Myocyte (in vitro differentiated cells): ENCODE results near the gene SIVA1. TPM values are rescaled to one million over a fixed set of nuclear protein-coding genes. Genes with fewer than 3 reads are reported as not detected.

Source experiments
- DNase-seq: peaks from one replicate; pipeline ENCODE4 v3.0.0-alpha.2; 2012; ENCODE audit warnings: low read depth
- total RNA-seq: library from RNA; depleted of rRNA; stranded (reverse); fragments of >200 nt; gene quantifications from 2 replicates; pipeline ENCODE4 v1.2.3, GENCODE V29; 2014

The SIVA1 gene
- total RNA-seq, 1 donor from 2014 or later, result 173 TPM

DNA sequence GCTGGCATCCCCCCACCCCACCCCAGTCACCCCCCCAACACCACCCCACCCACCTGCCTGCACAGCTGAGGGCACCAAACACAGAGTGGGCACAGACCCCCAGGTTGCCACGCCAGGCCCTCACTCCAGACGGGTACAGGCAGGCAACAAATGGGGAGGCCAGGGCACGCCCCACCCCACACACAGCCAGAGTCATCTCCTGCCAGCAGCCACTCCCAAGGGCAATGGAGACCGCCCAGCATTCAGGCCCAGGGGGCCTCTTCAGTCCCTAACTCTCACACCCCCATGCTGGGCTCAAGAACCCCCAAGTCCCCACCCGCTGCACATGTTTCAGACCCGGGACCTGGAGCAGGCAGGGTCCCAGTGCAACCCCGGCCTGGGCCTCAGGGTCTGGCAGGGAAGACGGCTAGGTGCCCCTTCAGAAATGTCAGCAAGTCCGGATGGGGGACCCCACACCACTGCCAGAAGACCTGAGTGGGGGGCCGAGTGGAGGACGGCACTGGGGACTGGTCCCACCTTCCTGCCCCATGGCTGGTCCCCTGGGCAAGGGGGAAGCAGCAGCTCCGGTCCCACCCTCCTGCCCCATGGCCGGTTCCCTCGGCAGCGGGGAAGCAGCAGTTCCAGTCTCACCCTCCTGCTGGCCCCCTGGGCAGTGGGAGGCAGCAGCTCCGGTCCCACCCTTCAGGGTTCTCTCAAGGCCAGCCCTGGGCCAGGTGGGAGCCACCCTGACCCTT lies 30.7 kb downstream of the SIVA1 start:
- no peak for DNase-seq

DNA sequence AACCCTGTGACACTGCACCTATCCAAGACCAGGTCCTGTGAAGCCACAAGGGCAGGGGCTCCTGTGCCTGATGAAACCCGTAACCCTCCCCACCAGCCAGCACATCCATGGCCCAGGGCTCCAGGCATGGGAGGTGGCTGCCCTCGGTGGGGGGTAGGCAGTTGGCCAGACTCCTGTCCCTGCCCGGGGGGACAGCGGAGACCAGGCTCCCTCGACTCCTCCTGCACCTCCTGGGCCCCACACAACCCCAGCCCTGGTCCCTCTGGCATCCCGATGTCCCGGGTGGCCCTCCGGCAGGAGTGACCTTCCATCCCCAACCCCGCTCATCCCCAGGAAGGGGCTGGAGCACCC lies 31.2 kb downstream of the SIVA1 start:
- DNase-seq, result no peak

DNA sequence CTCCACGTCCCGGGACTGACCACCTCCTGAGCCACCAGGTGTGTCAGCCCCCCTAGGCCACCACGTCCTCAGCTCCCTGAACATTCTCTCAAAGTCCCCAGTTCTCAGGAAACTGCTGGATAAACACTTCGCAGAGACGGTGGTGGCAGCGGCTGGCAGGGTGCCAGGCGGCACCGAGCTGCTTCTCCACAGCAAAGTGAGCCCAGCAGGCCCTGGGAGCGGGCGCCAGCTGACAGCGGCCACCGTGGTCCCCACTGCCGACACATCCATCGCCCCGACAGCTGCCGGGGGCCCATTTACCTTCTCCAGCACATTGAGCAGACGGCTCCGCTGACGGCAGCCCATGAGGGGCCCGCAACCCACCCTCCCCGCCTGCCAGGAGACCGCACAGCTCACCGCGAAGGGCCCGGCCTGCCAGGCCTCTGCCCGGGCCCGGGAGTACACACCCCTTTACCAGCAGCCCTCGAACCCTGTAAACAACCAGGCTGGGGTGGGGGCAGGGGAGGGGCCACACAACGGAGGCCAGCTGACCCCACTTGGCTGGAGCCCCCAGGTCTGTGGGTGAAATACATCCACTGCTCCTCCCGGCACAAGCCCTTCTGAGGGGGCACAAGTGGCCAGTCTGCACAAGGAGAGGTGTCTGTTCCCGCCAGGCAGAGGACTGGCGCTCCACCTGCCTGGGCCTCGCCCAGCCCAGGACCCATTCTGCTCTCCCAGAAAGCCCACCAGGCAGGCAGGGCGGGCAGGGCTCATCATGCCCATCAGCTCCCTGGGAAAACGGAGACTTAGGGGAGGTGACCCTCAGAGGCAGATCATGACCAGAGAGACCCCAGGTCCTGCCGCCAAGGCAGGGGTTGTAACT lies 32.1 kb downstream of the SIVA1 start:
- DNase-seq, result no peak

DNA sequence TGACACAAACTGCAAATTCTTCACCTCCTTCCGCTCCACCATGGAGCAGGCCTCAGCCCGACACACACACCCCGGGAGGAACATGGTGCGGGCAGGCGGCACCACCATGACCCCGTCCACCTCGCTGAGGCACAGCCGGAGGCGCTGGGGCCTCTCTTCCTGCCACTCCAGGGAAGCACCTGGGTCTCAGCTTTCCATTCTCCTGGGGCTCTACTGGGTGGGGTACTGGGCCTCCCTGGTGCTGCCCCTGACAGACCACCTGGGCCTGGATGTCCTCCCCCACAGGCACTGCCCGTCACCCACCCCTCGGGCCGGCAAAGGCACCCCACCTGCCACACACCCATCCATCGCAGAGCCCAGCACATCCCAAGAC lies 32.7 kb downstream of the SIVA1 start:
- DNase-seq, result no peak

DNA sequence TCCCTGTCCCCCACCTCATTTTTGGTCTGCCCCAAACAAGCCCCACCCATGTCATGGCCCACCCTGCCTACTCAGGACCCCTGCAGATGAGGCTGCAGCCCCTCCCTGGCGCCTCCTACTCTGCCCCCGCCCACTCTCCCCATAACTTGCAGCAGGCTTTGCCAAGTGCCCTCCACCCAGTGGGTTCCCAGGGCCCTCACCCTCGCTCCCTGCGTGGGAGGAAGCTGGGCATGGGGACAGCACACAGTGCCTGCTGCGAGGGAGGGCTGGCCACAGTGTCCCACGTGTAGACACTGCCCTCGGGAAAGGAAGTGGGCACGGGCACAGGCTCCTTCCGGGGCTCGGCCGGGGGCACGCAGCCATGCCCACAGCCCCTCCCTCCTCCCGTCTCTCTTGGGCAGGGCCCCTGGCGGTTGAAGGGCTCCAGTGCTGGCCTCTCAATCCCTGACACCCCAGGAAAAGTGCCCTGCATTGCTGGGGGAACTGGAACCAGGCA lies 33.2 kb downstream of the SIVA1 start:
- no peak for DNase-seq

DNA sequence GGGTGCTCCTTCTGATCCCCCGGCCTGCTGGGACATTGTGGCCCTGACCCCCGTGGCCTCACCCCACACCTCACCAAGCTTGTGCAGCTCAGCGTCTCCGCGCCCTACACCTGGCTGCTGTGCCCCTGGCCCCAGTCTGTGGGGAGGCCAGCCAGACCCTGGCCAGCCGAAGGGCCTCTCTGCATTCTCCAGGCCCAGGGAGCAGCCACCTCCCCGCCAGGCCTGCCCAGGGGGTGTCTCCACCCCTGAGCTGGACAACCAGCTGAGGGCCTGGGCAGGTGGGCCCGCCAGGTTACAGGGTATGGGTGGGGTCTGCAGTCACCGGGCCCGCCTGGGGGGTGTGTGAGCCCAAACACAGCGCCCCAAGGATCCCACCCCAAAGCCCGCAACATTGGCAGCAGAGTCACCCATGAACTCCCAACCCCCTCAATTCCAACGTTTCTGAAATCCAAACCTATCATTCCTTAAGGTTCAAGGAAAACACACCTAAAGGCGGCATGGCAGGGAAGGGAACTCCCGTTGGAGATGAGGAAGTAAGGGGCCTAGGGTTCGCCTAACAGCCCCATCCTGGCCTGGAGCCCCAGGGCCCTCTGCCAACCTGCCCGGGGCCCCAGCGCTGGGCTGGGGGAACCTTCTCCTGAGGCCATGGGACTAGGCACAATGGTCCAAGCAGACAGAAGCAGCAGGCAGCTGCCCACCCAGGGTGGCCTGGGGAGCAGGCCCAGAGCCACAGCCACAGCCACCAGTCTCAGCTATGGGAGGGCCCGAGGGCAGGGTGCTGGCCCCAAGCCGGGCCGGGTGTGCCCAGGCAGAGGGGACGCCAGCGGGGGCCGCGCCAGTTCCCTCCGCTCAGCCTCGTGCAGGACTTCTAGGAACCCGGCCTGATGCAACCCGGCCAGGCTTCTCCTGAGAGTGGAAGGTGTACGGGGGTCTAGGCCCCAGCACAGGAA lies 34.1 kb downstream of the SIVA1 start:
- DNase-seq, result no peak

DNA sequence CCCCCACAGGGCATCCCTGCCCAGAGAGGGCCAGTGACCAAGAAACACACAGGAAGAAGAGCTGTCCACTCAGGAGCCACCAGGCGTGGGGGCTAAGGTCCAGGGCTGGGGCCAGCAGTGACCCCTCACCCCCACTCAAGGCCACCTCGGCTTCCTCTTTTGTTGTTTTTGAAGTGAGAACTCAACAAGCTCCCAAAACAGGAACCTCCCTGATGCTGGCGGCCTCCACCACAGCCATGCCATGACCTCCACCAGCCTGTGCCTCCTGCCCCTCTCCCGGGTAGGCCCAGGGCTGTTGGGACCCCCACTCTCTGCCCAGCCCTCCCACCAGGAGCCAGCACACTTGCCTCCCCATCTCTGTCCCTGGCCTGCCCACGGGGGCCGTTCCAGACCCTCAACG lies 34.8 kb downstream of the SIVA1 start:
- no peak for DNase-seq

DNA sequence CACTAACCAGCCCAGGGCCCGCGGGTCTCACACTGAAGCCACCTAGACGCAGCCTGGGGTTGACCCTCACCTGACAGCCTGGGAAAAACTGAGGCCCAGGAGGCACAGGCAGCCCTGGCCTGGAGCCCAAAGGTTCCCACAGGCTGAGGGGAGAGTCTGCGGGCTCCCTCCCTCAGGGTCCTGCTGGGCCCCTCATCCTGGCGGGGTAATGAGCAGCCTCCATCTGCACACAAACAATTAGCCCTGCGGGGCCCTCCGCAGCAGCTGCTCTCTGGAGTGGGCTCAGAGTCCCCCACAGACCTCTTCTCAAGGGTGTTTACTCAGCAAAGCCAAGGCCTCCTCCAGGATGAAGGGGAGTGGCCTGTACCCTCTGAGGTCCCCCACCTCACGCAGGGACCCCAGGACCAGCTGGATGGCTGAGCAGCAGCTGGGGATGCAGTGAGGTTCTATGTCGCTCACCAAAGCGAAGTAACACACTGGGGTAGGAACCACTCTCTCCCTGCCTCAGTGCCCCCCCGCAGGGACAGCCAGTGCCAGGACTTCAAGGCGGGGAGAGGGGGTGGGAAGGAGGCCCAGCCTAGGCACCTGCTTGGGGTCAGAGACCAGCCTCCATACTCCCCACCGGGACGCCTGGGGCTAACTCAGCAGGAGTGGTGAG lies 35.3 kb downstream of the SIVA1 start:
- no peak for DNase-seq

DNA sequence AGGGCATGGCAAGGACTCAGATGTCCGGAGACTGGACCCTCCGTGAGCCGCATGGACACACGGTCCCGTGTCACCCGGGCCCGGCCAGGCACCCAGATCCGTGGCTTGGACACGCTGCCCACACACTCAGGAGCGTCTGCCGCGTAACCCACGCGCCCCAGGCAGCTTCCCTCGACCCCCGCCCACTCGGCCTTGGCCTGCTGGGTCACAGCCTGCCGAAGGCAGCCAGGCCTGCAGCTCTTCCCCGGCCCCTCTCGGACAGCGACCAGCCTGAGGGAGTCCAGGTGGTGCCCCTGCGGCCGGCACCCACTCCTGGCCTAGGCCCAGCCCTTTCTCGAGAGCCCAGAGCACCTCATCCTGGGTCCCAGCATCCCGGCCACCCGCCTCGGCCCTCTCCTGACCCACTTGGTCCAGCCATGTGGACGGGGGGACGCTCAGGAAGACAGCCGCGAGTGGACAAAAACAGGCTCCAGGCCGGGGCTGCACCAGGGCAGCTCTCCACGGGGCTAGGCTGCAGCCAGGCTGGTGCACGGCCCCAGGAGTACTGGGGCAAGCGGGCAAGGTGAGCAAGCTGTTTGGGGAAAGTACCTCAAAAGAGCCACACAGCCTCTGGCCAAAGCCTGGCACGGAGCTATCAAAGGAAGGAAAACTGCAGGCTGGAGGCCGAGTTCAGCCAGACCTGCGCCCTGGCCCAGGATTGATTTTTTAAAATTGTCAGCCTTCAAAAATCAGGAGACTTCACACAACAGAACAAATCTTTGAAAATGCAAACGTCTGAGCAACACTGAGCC lies 36.1 kb downstream of the SIVA1 start:
- DNase-seq, result no peak

DNA sequence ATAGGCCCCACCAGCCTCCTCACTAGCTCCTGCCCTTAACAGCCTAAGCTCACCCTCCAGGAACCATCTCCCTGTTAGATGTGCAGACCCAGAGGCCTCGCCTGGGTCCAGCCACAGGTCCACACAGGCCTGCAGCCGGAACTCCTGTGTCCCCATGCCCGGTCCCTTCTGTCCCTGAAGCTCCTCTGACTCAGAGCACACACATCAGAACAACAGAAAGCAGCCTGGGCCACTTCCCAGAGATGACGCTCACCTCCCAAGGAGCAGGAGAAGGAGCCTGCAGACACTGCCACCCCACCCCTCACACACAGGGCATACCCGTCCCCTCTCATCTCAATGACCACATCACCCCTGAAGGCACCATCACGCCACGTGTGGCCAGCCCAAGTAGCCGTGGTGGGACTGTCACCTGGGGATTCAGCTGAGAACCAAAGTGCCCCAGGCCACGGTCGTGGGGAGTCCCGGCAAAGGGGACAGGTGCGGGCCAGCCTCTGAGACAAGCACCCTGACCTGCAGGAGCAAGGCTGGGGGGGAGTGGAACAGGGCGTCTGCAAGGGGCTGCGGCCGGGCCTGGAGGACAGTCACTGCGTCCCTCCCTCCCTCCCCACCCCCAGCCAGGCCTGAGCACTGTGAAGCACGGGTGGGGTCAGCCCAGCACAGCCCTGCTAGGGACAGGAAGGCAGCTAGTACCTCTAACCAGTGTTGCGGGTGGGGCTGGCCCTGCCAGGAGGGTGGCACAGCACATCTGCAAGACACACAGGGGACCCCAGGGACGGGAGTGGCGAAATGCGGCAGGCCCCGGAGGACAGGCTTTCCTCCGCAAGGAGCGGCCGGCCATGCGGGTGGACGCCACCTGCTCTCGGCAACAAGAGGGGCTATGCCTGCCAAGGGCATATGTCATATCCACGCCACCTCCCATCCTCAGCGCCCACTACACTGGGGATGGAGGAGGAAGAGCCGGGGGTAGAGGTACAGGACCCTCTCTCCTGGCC lies 37.1 kb downstream of the SIVA1 start:
- DNase-seq, result no peak

DNA sequence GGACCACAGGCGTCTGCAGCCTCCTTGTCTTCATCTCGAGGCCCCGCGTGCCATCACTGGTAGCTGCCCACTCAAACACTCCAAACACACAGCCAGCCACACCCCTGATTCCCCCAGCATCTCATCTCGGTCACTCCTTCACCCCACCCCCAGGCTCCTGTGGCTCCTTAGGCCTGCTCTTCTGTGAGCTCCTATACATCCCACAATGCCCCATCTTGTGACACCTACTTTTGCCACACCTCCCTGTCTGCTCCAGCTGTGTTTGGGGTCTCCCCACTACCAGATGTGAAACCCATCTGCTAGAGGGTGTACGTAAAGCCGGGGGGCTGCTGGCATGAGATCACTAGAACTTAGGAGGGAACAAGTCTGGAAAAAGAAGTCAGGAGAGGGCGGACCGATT lies 38.5 kb downstream of the SIVA1 start:
- DNase-seq, result no peak

DNA sequence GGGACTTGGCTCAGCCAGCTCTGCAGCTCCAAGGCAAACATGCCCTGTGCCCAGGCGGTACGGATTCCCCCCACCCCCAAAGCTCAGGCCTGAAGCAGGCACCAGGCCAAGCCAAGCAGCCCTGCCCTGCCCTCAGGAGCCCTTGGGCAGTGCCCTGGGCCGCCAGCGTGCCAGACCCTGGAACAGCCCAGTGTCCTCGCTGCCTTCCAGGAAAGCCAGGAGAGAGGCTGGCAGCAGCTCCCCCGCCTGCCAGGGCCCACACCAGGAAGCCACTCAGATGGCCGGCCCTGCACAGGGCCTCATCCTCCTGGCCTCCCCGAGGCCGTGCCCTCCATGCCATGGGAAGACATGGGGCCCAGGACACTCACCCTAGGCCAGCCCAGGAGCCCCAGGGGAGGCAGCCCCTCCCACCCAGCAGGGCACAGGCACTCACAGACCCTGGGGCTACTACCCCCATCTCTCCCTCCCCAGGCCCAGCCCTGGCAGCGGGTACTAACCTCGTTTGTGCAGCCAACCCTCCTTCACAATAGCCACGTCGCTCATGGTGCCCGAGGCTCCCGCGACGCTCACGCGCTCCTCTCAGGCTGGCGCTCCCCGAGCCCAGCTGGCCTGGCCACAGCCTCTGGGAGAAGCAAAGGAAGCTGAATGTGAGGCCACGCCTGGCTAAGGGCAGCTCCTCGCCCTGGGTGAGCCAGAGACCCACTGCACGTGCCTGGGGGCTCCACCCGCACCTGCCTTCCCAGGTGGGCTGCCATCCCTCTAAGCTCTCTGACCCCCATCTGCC lies 39.3 kb downstream of the SIVA1 start:
- peak; percentile 22 for DNase-seq

DNA sequence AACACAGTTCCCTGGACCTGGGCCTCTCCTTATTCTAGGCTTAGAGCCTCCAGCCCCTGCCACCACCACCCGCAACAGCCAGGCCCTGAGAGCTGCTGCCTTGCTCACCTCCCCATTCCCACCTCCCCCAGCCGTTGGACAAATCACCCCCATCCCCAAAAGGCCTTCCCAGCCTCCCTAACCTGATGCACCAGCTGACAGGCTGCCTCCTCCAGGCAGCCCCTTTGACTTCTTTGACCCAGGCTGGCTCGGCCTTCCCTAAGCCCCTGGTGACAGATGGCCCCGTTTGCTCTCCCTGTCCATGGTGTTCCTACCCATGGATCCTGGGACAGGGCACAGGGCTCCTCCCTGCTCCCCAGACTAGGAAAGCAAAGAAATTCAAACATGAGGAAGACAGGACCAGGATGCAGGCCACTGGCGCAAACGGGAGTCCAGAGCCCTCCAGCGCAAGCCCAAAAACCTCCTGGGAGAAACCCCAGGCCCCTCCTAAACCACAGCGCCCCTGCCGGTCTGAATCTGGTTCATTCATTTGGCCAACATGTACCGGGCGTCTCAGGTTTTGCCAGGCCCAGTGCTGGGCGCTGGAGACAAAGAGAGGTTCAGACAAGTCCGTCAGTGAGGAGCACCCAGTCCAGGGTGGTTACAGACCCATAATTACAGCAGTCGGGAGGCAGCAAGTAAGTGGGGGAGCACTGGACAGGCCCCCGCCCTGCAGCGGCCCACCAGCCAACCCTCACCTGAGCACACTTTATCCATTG lies 40.2 kb downstream of the SIVA1 start:
- no peak for DNase-seq

DNA sequence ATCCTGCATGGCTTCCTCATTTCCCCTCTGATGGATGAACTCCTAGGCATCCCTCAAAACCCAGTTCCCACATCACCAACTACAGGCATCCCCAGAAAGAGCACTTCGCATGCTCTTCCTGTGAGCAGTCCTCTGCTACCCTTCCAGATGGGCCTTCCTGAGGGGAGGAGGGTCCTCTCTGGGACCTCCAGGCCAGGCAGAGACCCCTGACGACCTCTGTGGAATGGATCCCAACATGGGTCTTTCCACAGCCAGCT lies 40.7 kb downstream of the SIVA1 start:
- DNase-seq, result no peak

DNA sequence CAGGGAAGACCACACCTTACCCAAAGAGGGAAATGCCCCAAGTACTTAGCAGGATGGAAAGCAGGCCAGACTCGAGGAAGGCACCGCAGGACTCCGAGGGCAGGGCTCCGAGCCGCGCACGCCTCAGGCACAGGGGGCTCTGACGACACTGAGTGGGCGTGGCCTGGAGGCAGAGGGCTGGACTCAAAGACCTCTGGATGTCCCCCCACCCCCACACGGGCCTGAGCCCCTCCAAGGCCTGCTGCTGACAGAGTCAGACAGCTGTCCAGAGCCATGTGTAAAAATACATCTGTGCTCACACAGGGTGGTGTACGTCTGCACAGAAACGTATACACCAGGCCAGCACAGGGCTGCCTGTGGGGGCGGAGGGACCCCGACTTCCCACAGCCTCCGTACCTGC lies 41.2 kb downstream of the SIVA1 start:
- DNase-seq, result peak; percentile 77

DNA sequence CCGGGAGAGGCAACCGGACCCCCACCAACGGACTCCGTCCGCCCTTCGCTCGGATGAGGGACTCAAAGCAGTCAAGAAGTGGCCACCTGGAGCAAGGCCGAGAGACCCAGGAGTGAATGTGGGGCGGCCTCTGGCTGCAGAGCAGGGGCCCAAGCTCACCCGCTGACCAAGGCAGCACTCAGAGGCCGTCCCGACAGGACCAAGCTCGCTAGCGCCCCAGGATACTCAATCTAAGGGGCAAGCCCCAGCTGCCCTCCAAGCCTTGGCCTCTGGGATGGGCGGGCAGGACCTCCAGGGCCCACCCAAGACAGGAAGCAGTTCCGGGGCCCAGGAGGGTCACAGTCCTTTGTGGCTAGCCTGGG lies 41.7 kb downstream of the SIVA1 start:
- DNase-seq, result peak; percentile 57

DNA sequence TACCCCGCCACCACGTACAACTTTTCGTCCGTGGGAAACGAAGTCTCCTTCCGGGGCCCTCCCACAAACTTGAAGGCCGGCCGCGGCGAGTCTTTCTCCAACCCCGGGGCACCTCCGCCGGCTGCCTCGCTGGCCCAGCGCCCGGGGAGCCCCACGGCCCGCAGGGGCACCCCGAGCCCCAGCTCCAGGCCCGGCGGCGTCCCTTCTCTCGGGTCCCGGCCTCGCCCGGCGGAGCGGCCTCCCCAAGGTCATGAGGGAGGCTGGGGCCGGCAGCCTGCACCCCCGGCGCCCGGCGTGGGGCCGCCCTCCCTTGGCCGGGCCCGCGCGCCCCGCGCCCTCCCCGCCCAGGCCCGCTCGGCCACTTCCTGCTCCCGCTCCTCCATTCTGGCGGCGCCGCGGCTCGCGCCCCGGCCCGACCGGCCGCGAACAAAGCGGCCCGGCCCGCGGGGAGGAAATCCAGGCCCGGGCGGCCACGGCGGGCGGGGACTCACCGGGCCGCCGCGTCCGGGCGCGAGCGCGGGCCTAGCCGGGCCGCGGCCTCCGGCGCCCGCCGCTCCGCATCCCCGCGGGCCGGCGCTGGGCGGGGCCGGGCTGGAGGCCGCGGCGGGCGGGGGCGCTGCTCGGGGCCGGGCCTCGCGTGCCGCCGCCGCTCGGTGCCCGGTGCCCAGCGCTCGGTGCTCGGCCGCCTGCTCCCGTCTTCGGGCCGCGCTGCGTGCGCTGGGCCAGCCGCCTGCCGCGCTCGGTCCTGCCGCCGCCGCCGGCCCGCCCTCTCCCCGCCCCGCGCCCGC lies 42.2 kb downstream of the SIVA1 start, which contains the start of gene AKT1:
Gene AKT1 (minus strand): TSS at position 756 of the 788 bp plus-strand sequence. CDS start 3,105 bp downstream, outside the sequence.
- no peak for DNase-seq
